Ecto neural progenitor cell (in vitro differentiated cells): ENCODE data around the gene RAPGEF5.

Source experiments
- DNase-seq: peaks from one replicate; pipeline ENCODE4 v3.0.0-alpha.2; 2018; ENCODE audit warnings: low spot score

Gene RAPGEF5, protein sequence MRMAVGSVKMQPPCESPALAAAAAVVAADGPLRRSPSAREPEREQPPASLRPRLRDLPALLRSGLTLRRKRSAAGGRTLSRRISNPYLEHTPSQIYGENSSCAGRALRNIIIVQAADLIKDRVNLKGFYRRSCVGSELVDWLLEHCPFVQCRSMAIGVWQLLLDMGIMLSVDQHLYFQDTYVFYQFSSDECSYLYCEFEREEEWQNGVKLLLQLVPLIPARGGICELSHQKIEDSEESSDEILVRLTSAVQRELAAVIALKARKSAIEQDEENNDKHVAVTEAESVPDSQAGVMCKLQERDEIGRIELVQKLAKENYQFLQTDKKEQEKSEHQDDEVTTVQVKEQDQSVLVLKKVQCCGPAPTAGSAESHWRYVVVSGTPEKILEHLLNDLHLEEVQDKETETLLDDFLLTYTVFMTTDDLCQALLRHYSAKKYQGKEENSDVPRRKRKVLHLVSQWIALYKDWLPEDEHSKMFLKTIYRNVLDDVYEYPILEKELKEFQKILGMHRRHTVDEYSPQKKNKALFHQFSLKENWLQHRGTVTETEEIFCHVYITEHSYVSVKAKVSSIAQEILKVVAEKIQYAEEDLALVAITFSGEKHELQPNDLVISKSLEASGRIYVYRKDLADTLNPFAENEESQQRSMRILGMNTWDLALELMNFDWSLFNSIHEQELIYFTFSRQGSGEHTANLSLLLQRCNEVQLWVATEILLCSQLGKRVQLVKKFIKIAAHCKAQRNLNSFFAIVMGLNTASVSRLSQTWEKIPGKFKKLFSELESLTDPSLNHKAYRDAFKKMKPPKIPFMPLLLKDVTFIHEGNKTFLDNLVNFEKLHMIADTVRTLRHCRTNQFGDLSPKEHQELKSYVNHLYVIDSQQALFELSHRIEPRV

DNA sequence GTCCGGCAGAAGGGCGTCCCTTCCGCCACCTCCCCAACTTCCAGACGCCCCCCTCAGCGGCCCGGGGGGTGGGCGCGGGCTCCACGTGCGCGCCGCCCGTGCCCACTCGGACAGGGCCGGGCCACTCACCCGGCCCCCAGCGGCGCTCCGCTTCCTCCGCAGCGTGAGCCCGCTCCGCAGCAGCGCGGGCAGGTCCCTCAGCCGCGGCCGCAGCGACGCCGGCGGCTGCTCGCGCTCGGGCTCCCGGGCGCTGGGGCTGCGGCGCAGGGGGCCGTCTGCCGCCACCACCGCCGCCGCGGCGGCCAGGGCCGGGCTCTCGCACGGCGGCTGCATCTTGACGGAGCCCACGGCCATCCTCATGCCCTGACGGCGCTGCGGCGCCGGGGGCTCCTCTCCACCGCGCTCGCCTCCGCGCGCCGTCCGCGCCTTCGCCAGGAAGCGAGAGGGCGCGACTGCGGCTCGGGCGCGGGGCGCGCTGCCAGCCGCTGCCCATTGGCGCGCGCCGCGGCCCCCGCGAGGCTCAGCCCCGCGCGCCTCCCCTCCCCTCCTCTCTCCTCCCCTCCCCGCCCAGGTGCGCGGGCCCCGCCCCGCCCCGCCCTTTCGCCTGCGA, at the start of gene RAPGEF5:
TSS of gene RAPGEF5 (minus strand) at position 454 of the 610 bp plus-strand sequence. CDS start at position 360, 94 bp downstream.
- DNase-seq, result peak; percentile 58

DNA sequence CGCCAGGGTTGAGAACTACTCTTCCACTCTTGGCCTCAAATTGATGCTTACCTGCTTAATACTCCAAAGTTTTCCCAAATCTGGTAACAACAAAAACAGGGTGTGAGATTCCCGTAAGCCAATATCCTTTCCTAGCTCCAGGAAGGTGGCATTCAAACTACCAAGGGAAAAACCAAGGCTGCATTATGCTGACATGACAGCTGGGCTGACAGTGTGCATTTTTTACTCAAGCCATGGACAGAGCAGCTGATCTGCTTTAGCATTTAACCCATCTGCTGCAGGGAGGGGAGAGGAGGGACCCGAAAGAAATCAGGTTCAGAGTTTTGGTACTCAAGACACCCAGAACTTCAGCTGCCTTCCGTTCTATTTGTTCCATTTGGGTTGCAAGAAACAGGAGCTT, 49.8 kb upstream of the RAPGEF5 start:
- no peak for DNase-seq

DNA sequence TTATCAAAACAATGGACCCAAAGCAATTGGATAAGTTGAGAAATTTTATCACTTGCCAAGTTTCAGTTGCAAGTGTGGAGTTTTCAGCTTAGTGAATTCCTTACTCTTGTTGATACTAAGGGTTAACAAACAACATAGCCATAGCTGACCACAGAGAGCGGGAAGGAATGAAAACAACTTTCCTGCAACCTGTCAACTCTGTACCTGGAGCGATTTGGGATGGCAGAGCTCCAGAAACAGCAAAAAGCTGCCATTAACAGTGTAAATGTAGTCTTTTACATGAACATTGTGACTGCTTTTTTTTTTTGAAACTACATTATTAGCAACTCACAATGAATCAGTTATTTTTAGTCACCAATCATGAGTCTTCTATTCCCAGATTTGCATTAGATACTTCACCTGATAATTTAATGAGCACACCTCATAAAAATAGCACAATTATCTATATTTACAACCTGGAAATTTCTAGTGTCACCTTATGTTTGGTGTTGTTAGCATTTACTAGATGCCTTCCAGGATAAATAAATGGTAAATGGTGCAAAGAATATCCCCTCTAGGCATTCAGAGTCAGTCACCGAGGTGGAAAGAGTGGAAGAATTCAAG, 47.6 kb upstream of the RAPGEF5 start:
- no peak for DNase-seq

DNA sequence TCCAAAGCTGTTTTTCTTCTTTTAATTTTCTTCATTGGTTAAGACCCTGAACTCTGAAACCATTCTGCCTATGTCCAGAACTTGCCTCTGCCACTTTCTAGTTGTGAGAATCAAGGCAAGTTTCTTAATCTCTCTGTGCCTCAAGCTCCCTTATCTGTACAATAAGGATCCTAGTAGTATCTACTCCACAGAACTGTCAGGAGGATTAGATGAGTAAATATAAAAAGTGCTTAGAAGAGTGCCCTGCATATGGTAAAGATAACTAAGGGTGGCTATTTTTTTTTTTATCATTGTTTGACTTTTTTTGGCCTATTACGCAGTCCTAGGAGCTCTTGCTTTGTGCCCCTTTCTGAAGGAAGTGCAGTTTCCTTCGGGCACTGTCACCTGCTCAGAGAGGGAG, 46.4 kb upstream of the RAPGEF5 start:
- DNase-seq, result no peak

DNA sequence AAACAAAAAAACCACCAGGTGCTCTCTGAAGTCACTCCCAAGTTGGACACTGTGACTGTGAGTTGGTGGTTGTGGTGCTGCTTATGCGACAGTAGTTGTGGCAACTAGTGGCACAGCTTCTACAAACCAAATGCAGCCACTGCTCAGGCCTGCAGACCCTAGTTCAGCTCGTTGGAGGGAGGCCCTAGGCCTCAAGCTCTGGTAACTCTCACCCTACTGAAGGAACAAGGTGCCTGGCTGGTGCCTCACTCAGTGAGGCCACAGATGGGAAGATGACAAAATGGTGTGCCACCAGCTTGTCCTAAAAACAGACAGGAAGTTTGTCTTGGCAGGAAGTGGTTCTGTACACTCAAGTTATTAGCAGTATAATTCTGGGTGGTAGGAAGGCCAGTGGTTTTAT, 45.3 kb upstream of the RAPGEF5 start:
- no peak for DNase-seq

DNA sequence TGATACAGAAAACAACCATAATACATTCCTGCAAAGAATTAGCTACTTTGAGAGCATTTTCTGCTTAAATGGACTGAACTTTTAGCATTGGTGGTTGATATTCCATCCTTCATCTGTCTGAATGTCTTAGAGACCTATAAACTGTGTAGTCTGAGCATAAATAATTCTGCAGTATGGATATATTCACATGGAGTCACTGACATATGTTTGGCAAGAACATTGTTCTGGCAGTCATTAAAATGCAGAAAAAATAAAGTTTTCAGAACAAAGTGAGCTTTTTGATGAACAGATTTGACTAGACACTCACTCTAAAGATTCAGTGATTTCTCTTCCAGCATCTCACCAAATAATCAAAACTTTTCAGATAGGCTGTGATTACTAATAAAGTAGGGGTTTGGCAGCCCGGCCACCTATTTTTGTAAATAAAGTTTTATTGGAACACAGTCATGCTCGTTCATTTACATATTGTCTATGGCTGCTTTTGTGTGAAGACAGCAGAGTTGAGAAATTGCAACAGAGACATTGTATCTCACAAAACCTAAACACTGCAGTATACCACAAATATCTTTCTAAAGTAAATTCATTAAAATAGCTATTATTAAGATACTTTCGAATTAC, 44.1 kb upstream of the RAPGEF5 start:
- DNase-seq, result no peak

DNA sequence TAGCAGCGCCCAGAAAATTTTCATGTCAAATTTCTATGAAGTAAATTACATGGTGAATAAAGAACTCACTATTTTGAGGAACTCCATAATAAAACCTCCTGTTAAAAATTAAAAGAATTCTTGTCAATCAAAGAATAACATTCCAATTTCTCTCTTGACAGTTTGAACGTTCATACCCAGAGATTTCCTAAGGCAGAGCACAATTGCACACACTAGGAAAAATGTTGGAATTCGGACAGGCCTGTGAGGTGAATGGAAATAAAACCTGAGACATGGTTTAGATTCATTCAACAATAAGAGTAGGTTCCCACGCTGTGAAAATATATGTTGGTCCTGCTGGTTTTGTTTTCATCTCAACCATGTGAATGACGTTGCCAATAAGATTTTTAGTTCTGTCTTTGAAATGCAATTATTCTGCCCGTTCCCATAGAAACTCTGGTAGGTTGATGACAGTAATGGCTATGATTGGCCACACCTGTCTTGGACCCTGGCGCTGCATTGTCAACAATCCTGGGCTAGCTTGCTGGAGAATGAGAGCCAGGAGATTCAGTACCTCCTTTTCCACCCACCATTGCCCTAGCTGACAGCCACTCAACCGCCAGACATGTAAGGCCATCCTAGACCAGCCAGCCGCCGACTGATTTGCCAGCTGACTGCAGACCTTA, 43.3 kb upstream of the RAPGEF5 start:
- DNase-seq, result no peak

DNA sequence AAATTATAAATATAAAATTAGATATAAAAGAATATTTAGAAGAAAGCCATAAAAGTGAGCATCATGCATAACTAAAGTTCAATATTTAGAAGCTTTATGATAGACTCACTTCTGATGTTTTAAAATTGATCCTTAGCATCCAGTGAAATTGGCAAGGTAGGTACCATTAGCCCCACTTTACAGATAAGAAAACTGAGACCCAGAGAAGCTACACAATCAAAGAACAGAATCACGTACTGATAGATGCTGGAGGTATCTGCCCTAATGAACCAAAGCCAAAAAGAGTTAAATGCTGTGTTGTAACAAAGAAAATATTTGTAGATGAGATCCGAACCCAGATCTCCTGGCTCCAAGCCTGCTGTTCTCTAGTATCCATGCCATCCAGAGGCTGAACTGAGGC, 42.6 kb upstream of the RAPGEF5 start:
- DNase-seq, result no peak

DNA sequence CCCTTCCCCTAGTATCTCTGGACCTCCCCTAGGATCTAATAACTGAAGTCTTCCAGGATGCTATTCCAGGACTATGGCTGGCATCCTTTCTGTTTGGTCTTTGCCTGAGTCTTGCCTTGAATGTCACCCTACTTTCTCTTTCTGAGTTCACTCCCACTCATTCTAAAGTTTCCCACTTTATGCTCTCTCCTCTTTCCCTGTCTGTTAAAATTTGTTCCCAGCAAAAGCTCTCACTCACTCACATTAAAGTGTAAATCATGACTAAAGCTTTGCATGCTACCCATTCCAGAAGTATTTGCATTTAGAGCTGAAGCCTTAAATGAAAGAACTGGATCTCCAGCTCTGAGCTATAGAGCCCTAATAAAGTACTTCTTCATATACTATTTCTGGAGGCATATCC, 42.1 kb upstream of the RAPGEF5 start:
- DNase-seq, result no peak

DNA sequence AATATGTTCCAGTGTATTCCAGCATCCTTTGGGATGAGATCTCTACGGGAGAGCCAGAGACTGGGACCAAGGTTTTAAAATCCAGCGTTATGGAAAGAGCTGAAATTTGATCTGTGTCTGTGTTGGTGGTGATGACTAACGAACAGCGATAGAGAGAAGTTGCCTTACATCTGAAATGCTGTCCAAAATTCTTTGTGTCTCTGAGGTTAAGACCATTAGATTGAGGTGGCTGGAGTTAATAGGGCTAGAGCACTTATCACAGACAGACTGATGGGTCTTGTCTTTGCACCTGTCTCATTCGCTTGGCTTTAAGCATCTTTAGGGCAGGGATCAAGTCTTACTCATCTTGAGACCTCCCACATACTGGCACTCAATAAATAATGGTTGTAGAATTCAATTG, 41.0 kb upstream of the RAPGEF5 start:
- no peak for DNase-seq

DNA sequence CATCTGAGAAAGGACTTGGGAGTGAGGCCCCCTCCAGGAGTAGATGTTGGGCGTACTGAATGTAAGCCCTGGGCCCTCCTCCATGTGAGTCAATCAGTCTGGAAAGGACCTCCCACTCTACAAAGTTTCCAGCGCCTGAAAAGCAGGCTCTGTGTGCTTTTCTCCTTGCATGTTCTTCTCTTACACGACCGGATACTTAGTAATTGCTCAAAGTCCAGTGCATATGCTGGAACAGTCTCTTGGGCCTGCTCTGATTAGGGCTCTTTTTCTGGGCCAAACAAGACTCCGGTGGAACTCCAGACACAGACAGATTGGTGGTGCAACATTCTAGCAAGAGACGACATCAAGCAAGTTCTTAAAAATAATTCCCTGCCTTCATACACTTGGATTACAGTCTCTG, 38.3 kb upstream of the RAPGEF5 start:
- DNase-seq, result no peak

DNA sequence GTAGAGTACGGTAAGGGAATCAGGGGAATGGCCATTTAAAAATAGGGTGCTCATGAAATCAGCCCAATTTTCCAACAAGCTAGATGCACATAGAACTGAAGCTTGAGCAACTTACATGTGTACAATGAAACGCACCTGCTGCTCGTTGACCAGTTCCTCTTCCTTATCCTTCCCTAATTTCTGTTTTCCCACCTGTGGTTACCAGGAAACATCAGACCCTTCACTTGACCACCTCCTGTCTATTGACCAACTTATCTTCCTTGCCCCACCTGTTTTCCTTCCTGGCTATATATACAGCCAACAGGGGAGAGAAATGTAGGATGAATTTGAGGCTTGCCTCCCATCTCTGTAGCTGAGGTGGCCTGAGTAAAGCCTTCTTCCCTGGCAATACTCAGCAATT, 37.8 kb upstream of the RAPGEF5 start:
- DNase-seq, result no peak

DNA sequence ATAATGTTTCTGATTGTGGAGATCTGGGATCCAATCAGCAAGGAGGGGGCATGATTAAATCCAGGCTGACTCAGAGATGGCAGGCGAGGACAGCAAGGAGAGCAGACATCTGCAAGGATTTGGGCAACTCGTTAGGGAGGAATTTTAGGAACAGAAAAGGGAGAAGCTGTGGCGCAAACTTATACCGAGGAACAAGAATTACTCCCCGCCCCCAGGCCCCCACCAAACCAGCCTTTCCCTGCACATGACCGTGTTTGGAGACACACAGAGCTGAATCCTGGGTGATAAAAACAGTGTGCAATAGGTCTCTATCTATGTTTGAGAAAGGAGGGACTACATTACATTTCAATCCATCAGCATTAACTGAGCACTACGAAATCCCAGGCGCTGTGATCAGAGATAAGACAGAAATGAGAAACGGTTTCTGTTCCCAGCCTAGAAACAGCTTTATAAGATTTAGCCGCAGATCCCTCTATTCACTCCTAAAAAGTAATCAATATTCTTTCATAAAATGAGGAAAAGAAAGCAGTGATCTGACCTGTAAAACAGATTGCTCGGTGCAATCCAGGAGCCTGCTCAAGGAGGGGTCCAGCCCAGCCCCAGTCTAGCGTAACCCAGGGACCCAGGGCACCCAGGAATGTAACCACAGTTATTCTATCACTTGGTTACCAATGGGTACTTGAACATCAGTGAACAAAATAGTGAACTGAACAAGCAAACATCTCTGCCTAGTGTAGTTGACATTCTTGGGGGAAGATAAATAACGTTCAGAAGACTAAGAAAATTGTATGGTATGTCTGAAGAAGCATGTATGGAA, 37.2 kb upstream of the RAPGEF5 start:
- no peak for DNase-seq

DNA sequence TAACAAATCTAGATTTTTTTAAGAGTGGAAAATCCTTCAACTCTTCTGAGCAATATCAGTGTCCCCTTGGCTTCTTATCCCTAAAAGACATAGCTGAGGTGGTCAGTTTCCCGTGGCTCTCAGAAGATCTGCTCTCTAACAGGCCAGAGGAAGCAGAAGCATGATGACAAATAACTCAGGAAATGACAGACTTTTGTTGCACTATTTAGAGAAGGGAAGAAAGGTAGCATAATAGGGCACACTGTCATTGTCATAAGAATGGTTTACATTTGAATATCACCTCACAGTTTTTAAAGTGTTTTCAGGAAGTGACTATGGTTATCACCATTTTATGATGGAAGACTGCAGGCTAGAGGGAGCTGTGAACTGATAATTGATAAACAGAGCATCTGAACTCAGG, 33.6 kb upstream of the RAPGEF5 start:
- no peak for DNase-seq

DNA sequence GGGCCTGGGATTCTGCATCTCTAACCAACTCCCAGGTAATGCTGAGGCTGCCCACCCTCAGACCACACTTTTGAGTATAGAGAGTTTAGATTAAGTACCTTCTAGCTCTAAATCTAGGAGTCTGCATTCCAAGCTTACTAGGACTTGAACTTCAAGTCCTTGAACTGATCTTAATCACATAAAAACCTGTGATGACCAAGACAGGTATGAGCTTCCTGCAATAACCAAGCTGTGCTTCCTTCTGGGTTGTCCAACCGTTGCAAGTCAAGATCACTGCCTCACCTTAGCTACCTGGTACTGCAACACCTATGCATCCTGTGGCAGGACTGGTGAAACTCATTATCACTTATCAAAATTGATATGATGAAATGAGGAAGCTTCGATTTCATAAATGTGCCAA, 32.9 kb upstream of the RAPGEF5 start:
- no peak for DNase-seq

DNA sequence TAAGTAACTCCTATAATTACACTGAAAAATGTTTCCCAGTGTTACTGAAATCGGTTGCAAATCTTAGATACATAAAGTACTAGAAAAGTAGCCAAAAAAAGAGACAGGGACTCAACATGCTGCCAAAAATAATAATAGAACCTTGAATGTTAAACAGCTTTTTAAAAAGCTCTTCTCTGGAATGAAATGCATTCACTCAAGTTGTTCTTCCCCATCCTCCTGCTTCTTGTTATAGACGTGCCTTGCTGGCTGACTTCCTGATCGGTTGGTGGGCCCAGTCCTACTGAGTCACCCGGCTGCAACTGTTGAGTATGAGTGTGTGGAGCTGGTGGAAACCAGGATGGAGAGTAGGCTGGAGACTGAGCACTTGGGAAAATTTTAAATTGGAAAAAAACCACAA, 30.6 kb upstream of the RAPGEF5 start:
- DNase-seq, result no peak

DNA sequence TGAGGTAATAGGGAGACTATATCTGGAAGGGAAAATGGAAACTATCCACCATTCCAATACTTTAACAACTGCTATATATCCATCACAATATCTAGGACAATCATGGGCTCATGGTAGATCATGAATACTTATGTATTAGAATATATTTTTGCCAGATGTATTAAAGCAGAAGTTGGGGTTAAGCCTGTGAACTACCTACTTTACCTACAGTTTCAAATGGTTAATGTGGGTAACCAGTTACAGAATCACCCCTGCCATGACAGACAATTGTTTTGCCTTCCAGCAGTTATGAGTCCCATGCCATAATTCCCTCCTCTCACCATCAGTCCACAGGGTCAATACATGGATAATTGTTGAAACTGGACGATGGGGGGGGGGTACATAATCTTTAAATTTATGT, 29.9 kb upstream of the RAPGEF5 start:
- no peak for DNase-seq

DNA sequence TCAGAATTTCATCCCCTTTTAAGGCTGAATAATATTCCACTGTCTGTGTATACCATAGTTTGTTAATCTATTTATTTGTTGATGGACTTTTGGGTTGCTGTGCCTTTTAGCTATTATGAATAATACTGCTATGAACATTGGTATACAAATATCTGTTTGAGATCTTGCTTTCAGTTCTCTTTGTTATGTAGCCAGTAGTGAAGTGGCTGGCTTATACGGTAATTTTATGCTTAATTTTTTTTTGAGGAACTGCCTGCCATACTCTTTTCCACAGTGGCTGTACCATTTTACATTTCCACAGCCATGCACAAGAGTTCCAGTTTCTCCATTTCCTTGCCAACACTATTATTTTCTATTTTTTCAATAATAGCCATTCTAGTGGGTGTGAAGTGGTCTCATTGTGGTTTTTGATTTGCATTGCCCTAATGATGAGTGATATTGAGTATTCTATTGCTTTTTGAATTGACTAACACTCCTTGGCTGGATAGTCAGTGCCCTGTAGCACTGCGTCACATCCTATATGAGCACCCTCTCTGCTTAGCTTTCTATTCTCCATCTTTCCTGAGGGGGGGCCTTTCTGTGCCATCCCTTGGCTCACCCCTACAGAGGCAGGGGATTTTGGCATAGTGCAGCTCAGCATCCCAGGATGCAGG, 29.4 kb upstream of the RAPGEF5 start:
- no peak for DNase-seq

DNA sequence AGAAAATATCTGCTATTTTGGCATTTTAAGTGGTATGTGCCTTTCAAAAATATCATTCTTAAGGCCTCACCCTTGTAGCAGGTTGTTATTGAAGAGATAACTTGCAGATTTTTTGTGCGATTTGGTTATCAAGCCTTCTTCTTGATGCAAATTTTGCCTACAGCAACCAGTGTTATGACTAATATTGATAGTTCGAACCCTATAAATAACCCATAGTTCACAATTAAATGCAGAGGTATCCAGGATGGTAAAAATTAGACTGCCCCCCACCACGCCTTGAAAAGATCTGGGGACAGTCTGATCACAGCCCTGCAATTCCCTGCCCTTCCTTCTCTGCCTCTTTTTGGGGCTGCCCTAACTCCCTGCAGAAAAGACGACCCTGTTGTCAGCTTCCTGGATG, 28.4 kb upstream of the RAPGEF5 start:
- DNase-seq, result no peak

DNA sequence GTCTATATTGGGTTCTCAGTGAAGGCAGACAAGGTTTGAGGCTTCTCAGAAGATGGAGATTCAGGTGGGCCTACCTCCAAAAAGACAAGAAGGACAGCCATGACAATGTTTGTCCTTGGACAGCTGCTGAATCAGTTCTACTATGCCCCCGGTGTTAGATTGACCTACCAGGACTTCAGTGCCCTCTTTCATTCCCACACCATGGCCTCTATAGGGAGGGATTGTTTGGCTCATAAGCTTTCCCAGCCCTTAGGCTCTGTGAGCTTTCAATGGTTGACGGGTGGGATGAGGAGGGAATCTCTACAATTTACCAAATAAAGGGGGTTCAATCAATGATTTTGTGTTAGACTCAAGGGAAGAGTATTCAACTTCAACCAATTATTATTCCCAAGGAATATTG, 23.4 kb upstream of the RAPGEF5 start:
- DNase-seq, result no peak
